HG02973 (cell line): ENCODE data around the gene TOR4A.

Source experiments
- ATAC-seq: cut with Tn5 transposase; IDR thresholded peaks from one replicate; pipeline ENCODE4 v1.9.1; 2021; ENCODE audit warnings: moderate library complexity; ENCODE audit not compliant: unreplicated experiment

TOR4A gene

DNA sequence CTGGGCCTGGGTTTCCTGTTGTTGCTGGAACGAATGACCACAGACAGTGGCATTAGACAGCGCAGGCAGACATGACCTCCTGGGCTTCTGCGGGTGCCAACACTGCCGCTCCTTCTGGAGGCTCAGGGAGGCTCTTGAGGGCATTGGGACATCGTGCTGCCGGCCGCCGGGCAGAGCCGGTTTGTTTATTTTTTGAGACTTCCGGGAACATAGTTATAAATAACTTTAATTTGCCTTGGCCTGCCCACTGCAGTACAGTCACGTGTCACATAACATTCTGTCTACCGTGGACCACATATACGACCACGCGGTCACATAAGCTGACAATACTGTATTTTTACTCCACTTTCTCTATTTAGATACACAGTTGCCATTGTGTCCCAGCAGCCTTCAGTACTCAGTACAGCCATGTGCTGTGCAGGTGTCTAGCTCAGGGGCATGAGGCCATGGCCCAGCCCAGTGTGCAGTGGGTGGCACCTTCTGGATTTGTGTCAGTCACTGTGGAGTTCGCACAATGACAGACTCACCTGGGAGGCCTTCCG is 8.2 kb upstream of the TOR4A start:
- no peak for ATAC-seq

DNA sequence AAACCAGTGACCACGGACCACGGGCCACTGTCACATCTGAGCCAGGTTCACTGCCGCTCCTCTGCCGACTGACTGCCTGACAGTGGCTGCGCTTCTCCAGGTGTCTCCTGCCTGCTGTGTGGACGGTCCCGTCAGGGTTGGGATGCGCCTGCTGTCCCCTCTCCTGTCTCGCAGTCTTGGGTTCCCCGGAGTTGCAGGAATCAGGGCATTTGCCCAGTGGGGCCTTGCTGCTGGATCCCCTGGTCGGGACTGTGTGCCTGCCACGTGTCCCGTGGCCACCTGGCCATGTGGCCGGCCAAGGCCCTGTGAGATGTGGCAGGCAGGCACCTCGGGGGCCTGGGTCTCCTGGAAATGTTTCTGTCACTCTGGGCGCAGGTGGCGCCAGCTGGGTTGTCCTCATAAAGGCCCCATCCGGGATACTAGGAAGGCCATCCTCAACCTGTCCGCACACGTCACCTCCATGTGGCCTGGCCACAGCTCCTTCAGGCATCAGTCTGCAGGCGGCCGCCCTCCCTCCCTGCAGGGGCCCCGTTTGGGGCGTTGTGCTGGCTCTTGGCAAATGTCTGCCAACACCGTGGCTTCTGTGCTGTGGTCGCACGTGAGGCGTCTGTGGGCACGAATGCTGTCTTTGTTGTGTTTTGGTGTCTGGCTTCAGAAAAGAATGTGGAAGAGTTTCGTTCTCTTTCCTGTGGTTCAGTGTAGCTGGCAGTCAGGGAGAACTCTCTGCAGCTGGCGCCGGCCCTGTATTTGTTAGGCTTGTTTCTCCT is 6.4 kb upstream of the TOR4A start:
- ATAC-seq, result no peak

DNA sequence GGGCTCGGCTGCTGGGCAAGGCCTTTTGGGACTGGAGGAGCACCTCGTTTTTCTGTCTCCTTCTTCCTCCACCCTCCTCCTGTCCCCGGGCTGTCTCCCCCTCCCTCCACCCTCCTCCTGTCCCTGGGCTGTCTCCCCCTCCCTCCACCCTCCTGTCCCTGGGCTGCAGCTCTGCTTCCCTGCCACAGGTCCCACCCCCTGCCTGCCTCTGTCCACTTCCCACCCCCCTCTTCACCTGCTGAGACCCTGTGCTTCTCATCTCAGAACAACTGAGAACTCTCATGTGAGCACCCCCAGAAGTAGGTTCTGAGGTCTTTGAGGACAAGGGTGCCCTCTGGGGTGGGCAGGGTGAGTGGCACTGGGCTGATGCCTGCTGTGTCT is 5.8 kb upstream of the TOR4A start:
- ATAC-seq, result no peak

DNA sequence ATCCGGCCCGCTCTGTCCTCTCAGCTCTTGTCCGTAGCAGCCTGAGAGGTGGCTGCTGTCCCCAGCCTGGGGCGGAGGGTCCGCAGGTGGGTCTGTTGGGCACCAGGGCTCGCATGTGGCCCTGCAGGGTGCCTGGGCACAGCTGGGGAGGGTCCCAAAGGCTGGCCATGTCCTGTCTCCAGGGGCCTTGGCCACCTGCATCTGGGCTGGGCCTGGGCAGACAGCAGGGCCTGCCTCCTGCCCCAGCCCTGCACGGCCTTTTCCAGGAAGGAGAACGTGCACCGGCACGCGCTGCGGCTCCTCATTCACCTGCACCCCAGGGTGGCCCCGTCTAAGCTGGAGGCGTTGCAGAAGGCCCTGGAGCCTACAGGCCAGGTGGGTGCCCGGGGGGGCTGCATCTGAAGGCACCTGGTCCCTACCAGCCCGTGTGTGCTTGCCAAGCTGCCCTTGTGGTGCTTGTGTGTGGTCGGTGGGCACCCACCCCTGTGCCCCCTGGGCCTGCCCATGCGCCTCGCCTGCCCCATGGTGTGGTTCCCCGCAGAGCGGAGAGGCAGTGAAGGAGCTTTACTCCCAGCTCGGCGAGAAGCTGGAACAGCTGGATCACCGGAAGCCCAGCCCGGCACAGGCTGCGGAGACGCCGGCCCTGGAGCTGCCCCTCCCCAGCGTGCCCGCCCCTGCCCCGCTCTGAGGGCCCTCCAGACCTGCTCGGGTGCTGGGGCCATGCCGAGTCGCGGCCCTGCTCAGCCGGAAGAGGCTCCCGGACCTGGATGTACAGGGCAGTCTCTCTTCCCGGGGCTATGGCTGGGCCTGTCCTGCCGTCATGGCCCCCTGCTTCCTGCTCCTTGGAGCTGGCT is 5.1 kb upstream of the TOR4A start:
- ATAC-seq, result no peak

DNA sequence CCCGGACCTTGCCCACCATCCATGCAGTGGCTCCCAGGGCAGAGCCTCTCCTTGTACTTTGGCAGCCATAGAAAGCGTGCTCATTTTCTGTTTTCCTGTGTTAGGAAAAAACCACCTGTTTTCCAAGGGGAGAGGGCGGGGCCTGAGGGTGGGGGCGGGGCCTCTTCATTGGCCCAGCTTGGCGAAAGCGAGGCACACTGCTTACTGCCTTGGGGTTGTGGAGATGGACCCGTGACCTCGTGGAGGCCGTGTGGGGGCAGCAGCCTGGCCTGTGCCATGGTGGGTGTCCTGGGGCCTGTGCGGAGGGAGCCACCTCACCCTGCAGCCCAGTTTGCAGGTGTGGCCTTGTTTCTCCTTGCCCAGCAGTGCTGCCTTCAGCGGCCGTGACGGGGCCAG is 4.4 kb upstream of the TOR4A start:
- no peak for ATAC-seq

DNA sequence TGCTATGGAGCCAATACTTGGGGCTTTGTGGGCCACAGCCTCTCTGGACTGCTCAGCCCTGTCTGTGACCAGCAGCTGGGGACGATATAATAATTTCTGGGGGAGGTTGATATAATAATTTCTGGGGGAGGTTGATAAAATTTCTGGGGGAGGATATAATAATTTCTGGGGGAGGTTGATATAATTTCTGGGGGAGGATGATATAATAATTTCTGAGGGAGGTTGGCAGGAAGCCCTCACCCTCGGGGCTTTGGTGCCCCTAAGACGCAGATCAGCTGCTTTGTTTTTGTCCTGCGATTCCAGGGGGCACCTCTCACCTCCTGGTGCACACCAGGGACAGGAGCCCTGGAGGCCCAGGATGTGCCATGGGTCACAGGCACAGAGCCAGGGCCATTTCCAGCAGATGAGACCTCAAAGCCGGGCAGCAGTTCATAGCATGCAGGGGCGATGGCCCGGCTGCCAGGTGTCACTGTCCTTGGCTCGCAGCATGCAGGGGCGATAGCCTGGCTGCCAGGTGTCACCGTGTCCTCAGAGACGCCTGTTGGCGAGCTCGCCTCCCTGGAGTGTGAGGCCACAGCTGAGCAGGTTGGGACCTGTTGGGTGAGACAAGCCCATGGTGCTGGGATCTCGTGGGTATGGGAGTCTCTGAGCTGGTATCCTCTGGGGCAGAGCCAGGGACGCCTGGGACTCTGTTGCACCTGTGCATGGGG is 3.8 kb upstream of the TOR4A start:
- ATAC-seq, result no peak

DNA sequence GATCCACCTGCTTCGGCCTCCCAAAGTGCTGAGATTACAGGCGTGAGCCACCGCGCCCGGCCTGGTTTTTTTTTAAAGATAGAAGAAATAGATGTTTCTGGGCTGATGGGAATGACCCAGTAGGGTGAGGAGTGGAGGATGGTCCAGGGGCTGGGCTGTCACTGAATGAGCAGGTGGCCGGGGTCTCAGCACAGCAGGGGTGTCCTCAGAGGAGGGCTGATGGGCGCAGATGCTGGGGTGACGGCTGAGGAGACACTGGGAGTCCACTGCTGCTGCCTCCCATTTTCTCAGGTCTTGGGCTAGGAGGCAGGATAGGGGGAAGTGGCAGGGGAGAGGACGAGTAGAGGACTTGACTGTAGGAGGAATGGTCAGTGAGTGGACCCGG is 2.3 kb upstream of the TOR4A start:
- ATAC-seq, result no peak

DNA sequence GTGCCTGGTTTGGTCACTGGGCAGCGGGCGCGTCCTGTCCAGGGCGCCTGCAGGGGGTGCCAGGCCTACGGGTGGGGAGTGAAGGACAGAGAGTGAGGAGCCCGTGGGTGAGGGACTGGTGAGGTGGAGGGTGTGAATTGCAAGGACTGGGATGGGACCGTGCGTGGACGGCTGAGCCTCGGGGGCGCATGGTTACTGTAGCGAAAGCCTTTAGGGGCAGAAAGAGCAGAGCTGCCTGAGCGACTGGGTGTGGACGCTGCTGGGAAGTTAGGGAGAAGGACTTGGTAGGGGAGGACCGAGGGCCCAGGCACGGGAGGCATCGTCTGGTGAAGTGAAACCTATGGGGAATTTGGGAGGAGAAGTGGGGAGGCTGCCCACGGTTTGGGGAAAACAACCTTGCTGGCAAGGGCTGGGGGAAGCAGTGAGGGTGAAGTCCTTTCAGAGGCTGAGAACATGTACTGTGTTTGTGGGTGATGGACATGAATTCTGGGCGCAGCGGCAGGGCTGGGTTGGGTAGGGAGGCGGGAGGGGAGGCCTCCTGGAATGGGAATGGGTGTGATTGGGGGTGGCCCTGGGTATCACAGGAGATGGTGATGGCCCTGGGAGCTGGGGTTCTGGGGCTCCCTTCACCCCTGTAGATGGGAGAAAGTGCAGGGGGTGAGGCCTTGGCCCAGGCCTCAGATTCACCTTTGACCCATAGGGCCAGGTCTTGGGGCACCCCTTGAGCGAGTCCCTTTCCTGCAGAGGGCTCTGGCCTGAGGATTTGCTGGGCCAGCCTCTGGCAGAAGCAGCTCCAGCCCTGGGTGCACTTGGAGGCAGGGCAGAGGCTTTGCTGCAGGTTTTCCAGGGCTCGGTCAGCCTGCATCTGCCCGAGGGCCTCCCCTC is 1.7 kb upstream of the TOR4A start:
- no peak for ATAC-seq

DNA sequence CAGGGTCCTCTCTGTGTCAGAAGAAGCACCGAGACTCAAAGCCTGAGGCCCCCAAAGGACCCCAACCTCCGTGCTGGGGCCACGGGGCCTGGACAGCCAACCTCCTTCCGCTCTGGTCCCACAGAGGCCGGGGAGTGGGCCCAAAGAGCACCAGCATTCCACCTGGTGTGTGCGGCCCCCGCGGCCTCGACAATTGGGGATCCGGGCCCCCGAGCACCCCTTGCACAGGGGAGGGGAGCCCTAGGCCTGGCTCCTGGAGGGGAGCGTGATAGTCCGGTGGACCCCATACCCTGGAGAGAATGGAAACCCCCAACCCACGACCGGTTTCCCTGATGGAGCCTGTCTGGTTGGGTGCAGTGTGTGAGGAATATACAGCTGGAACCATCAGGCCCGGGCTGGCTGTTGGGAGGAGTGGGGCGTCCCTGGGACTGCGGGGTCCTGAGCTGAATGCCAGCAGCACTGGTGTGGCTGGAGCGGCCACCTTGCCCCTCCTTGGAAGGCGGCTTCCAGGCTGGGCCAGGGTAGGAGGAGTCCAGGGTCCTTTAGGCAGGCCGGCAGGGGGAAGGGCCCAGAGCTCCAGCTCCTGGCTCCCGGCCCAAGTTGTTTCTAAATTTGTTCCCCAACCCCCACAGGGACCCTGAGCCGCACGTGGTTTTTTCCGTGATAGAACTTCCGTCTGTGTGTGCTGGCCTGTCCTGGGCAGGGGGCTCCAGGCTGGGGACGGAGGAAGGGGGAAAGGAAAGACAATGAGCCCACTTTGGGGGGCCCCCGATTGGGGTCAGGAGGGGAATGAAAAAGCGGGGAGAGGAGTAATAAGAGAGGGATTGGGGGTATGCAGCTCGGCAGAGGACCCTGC is 825 bp upstream of the TOR4A start:
- no peak for ATAC-seq

DNA sequence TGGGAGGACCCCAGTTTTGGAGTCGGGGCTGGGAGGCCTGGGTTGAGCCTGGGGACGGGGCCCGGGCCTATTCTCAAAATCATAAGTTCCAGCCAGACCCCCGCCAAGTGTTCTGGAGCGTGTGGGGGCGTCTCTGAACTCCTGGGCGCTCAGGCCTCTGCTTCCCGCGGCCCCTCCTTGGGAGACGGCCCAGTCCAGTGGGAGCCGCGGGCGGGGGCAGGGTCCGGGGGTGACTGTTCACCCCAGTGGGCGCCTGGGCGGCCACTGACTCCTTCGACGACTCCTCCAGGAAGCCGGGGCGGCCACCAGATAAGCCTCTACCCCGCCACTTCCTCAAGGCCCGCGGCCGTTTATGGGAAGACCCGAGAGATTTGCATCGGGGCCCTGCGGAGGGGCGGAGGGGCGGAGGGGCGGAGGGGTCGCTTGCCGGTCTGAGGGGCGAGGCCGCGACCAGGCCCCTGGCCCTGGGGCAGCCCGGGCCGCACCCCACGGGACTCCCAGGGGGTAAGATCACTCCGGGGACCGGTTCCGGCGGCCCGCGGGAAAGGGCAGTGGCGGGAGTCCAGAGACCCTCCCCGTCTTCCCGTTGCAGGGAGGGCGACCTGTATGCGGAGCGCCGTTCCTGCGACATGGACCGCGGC is 655 bp downstream of the TOR4A start:
- ATAC-seq, result no peak

DNA sequence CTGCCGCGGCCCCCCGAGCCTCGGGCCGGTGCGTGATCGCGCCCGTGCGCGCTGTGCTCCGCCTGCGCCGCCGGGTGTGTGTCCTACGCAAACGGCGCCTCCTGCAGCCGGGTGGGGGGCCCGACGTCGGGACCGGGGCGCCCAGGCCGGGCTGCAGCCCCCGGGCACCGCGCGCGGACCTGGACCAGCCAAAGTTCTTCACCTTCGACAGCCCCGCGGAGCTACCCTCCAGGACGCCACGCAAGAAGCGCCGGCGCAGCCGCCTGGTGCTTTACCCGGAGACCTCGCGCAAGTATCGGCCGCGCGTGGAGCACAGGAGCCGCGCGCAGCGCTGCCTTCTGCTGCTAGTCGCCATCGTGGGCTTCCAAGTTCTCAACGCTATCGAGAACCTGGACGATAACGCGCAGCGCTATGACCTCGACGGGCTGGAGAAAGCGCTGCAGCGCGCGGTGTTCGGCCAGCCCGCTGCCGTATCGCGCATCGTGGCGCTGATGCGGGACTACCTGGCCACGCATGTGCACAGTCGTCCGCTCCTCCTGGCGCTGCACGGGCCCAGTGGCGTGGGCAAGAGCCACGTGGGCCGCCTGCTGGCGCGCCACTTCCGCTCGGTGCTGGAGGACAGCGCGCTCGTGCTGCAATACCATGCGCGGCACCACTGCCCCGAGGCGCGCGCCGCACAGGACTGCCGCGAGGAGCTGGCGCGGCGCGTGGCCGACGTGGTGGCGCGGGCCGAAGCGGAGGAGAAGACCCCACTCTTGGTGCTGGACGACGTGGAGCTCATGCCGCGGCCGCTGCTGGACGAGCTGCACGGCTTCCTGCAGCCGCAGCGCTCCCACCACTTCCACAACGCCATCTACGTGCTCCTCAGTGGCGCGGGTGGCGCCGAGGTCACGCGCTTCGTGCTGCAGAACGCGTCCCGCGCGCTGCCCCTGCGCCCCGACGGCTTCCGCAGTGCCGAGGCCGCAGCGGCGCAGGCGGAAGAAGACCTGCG is 1.5 kb downstream of the TOR4A start:
- ATAC-seq, result no peak

DNA sequence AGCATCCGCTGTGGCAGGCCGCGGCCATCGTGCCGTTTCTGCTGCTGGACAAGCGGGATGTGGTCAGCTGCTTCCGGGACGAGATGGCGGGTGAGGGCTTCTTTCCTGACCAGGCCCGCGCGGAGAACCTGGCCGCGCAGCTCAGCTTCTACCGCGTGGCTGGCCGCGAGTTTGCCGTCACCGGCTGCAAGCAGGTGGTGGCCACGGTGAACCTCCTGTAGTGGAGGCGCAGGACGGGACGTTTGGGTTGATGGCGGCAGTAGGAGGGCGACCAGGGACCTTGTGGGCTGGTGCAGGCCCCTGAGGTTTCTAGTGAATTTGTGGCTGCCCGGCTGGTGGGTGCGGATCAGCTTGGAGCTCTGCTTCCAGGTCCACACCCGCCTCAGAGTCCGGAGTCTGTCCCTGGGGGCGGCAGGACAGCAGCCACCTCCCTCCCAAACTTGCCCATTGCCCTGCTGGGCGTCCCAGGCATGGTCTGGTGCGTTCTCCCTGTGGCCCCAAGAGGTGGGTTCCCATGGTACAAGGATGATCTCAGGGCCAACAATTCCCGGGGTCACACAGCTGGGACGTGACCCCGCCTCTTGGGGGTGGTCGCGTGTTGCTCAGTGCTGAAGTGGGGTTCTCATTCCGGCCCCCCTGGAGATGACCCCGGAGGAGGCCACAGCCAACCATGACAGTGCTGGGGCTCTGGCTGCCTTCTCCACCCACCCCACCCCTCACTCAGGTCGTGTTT is 2.4 kb downstream of the TOR4A start:
- ATAC-seq, result no peak

DNA sequence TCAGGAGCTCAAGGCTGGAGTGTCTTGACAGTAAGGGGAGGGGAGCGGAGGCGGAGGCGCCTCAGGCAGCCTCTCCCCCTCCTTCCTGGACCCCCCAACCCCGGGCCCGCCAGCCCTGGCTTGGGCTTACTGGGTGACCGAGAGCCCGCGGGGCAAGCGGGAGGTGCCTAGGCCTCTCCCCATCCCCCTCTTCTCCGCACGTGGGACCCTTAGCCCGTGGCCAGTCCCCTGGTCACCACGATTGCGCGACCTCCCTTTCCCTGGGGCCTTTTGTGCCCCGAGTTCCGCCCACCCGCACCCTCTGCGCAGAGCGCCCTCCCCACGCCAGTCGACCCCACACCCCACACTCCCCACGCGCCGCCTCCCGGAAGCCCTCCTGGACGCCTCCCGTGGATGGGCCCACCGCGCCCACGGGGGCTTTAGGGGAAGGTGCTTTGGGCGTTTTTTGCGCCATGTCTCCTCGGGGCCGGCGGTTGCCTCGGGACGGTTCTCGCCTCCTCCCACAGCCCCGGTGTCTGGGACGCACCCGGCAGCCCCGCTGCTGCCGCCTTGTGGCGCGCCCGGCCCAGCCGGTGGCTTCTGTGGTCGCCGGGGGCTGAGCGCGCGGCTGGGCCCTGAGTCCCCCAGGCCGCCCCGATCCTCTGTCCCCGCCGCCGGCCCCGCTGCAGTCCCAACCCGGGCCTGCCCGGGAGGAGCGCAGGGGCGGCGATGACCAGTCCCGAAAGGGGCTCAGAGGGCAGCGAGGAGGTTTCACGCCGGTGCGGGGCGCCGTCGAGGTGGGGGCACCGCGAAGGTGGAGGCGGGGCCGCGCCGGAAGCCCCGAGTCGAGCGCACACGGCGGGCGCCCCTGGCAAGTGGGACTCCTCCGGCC is 3.2 kb downstream of the TOR4A start:
- ATAC-seq, result no peak

DNA sequence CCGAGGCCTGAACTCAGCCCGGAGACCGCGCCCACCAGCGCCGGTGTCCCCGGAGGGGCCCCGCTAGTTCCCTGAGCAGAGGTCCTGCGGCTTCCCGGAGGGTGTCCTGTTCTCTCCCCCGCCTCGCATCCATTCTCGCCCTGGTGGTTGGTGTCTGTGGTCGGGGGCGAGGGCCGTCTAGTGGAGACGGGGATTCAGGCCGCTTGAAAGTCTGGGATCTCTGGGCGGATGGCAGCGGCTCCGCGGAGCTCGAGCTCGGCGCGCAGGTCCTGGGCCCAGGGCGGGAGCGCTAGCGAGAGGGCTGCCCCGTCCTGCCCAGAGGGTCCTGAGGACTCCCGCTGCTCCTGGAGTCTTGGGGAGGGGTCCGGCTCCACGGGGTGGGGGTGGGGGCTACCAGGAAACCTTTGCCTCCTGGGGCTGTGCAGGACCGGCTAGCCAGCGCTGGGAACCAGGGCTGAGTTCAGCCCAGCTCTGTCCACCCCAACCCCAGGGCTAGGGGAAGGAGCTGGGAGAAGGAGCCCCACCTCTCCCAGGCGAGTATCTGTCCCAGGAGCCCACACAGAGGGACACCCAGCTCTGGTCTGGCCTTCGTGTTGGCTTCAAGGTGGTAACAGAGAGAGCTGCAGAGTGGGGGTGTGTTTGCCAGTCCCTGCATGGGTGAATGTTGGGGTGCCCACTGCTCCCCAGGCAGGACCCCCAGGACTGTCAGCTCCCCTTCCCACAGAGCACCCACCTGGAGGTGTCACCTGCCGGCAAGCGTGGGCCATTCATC is 4.0 kb downstream of the TOR4A start:
- no peak for ATAC-seq

DNA sequence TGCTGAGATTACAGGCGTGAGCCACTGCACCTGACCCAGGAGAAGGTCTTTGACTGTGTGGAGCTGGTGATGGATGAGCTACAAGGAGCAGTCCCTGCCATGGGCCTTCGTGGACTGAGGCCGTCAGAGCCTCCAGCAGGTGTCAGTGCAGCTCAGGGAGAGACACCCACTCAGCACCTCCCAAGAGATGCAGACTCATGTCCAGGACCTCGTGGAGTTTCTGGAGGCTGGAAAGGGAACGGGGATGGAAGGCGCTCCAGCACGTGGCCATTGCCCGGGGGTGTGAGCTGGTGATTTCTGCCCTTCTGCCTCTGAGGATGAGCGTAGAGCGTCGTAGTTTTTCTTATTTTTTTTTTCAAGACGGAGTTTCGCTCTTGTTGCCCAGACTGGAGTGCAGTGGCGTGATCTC is 9.5 kb downstream of the TOR4A start:
- no peak for ATAC-seq

DNA sequence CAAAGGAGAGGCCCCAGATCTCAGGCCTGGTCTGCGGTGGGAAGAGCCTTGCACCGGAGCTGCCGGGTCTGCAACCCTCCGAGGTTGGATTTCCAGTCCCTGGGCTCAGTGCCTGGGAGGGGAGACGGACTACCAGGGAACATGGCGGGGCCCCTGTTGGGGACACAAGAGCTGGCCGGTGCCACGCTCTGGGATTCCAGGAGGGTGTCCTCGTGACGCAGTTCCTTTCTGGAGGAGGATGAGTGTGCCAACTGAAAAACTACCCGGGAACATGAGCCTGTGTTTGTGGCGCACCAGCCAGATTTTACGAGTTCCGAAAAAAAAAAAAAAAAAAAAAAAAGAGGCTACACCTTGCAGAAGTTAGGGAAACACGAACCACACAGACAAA is 15.6 kb downstream of the TOR4A start:
- ATAC-seq, result no peak
